HEK293 (cell line): ENCODE results near the gene MSI2.
A peak's percentile ranks its signal among the peaks of the same experiment; 100 is the strongest.

Source experiments
- CTCF ChIA-PET: fragments of 350-600 bp; formaldehyde crosslinking; extraction: SDS; loops from one replicate; lab custom pipeline; 2021; ENCODE audit warnings: antibody characterized with exemption; lab: Yijun Ruan, JAX
- POLR2A ChIA-PET: fragments of 300-600 bp; formaldehyde crosslinking; extraction: SDS; loops from one replicate; lab custom pipeline; 2020; ENCODE audit warnings: antibody characterized with exemption, inconsistent platforms; lab: Yijun Ruan, JAX
- H3K27ac ChIP-seq: fragments of 200-500 bp; sonication (Bioruptor generic); 2 replicates; pipeline ENCODE4 v1.5.1; 2014; ENCODE audit warnings: low read depth, low read length, control low read depth, inconsistent platforms; ENCODE audit errors: extremely low read depth
- H3K36me3 ChIP-seq, 2 experiments: fragments of 200-500 bp in 1 of 2; sonication (Bioruptor generic) in 1 of 2; 1 replicate in 1 of 2; 2 replicates in 1 of 2; pipeline ENCODE4 v1.5.1; 2014 to 2017; ENCODE audit warnings: inconsistent platforms in 2 of 2, low read length in 2 of 2; ENCODE audit not compliant: control insufficient read depth in 2 of 2, insufficient read depth in 1 of 2
- H3K4me1 ChIP-seq: fragments of 200-500 bp; sonication (Bioruptor generic); 2 replicates; pipeline ENCODE4 v1.5.1; 2014; ENCODE audit warnings: mild to moderate bottlenecking, low read length, inconsistent platforms; ENCODE audit not compliant: control insufficient read depth, insufficient read depth
- H3K4me3 ChIP-seq: 2 replicates; pipeline ENCODE4 v1.5.1; 2011; ENCODE audit warnings: low read depth, mild to moderate bottlenecking, control low read depth, low read length, moderate library complexity
- H3K9me3 ChIP-seq: fragments of 200-500 bp; sonication (Bioruptor generic); 2 replicates; pipeline ENCODE4 v1.5.1; 2014; ENCODE audit warnings: low read depth, low read length, inconsistent platforms; ENCODE audit not compliant: control insufficient read depth, insufficient read depth
- BCL11A ChIP-seq: fragments of 450-650 bp; formaldehyde crosslinking; IDR thresholded peaks from 2 replicates; pipeline ENCODE4 v1.5.1; 2016; ENCODE audit warnings: low read depth, missing biosample characterization, missing genetic modification characterization
- EGR2 ChIP-seq: fragments of 450-650 bp; formaldehyde crosslinking; IDR thresholded peaks from 2 replicates; pipeline ENCODE4 v1.5.1; 2016; ENCODE audit warnings: low read depth, missing biosample characterization, missing genetic modification characterization
- GFI1B ChIP-seq: fragments of 450-650 bp; formaldehyde crosslinking; IDR thresholded peaks from 2 replicates; pipeline ENCODE4 v1.5.1; 2016; ENCODE audit warnings: missing biosample characterization, missing genetic modification characterization
- PATZ1 ChIP-seq: fragments of 450-650 bp; formaldehyde crosslinking; IDR thresholded peaks from 2 replicates; pipeline ENCODE4 v1.5.1; 2016; ENCODE audit warnings: missing biosample characterization, missing genetic modification characterization
- PRDM2 ChIP-seq: fragments of 450-650 bp; formaldehyde crosslinking; IDR thresholded peaks from 2 replicates; pipeline ENCODE4 v1.5.1; 2016; ENCODE audit warnings: missing biosample characterization, missing genetic modification characterization, borderline replicate concordance
- SETDB1 ChIP-seq: IDR thresholded peaks from one replicate; pipeline ENCODE4 v1.6.1; 2017; ENCODE audit warnings: mild to moderate bottlenecking, low read length, moderate library complexity, mixed read lengths; ENCODE audit not compliant: insufficient read length
- ZBTB26 ChIP-seq: fragments of 450-650 bp; formaldehyde crosslinking; optimal IDR thresholded peaks from 2 replicates; pipeline ENCODE3; 2016; ENCODE audit warnings: missing biosample characterization, mild to moderate bottlenecking, missing genetic modification characterization
- ZBTB49 ChIP-seq: fragments of 450-650 bp; formaldehyde crosslinking; IDR thresholded peaks from 2 replicates; pipeline ENCODE4 v1.5.1; 2016; ENCODE audit warnings: missing biosample characterization, missing genetic modification characterization, low read depth
- ZFHX2 ChIP-seq: fragments of 450-650 bp; formaldehyde crosslinking; conservative IDR thresholded peaks from 2 replicates; pipeline ENCODE4 v1.5.1; 2016; ENCODE audit warnings: missing biosample characterization, missing genetic modification characterization
- ZIC2 ChIP-seq: fragments of 450-650 bp; formaldehyde crosslinking; IDR thresholded peaks from 2 replicates; pipeline ENCODE4 v1.5.1; 2016; ENCODE audit warnings: missing biosample characterization, missing genetic modification characterization
- ZNF132 ChIP-seq: fragments of 450-650 bp; formaldehyde crosslinking; IDR thresholded peaks from 2 replicates; pipeline ENCODE4 v1.5.1; 2017; ENCODE audit warnings: missing biosample characterization, missing genetic modification characterization, borderline replicate concordance
- ZNF223 ChIP-seq: fragments of 450-650 bp; formaldehyde crosslinking; IDR thresholded peaks from 2 replicates; pipeline ENCODE4 v1.5.1; 2016; ENCODE audit warnings: missing biosample characterization, missing genetic modification characterization
- ZNF302 ChIP-seq: fragments of 450-650 bp; formaldehyde crosslinking; IDR thresholded peaks from 2 replicates; pipeline ENCODE4 v1.5.1; 2016; ENCODE audit warnings: missing biosample characterization, missing genetic modification characterization, low read depth
- ZNF341 ChIP-seq: fragments of 450-650 bp; formaldehyde crosslinking; IDR thresholded peaks from 2 replicates; pipeline ENCODE4; 2016; ENCODE audit warnings: low read depth, missing biosample characterization, missing genetic modification characterization
- ZNF394 ChIP-seq: fragments of 450-650 bp; formaldehyde crosslinking; IDR thresholded peaks from 2 replicates; pipeline ENCODE4 v1.5.1; 2016; ENCODE audit warnings: missing biosample characterization, missing genetic modification characterization, mild to moderate bottlenecking, moderate library complexity, borderline replicate concordance
- ZNF548 ChIP-seq: fragments of 450-650 bp; formaldehyde crosslinking; IDR thresholded peaks from 2 replicates; pipeline ENCODE4 v1.5.1; 2016; ENCODE audit warnings: missing biosample characterization, missing genetic modification characterization
- ZNF561 ChIP-seq: fragments of 450-650 bp; IDR thresholded peaks from 2 replicates; pipeline ENCODE4 v1.5.1; 2018; ENCODE audit warnings: missing biosample characterization, missing genetic modification characterization, borderline replicate concordance
- ZNF785 ChIP-seq: fragments of 450-650 bp; formaldehyde crosslinking; IDR thresholded peaks from 2 replicates; pipeline ENCODE4 v1.5.1; 2016; ENCODE audit warnings: missing biosample characterization, missing genetic modification characterization

MSI2 gene

GRCh38 chr17:57531078-57531477 lies 274.8 kb downstream of the MSI2 start (continued):
- TF ChIP-seq ZNF132 (tag by site-specific recombination), result no peak

- ChIA-PET POLR2A (no interaction called here), CTCF (interaction anchor here (0.6 to 0.7 kb wide), 3 partner anchors 10 to 190 kb away, joined by 3 to 6 read pairs (median 4); no protein-coding TSS in a partner anchor)
- peaks cover 0 to 4% of the 10 kb centered on the region in 2 experiments; a peak in 1 of 3 replicates for H3K36me3 ChIP-seq
- peak; percentile 95 for TF ChIP-seq EGR2 (tag by site-specific recombination)
- TF ChIP-seq ZNF394 (tag by site-specific recombination), result no peak
- TF ChIP-seq ZIC2 (tag by site-specific recombination), result peak; percentile 48
- no peak for TF ChIP-seq SETDB1
- peak; percentile 96 for TF ChIP-seq ZFHX2
- 0 out of 2 replicates have a peak, but pooled peaks have one; percentile 17 for TF ChIP-seq ZNF341 (tag by site-specific recombination)
- no peak for TF ChIP-seq BCL11A (tag by site-specific recombination)
- TF ChIP-seq ZNF561 (tag by site-specific recombination), result no peak
- H3K4me3 ChIP-seq, result no peak overlapping the region
- H3K9me3 ChIP-seq, result no peaks in the 10 kb centered on the region
- peaks cover 32% of the 10 kb centered on the region for H3K4me1 ChIP-seq
- H3K27ac ChIP-seq, result no peak overlapping the region
Observed at GRCh38 chr17:57531648-57532504, 275.6 kb downstream of the MSI2 start.

- Histone ChIP-seq H3K4me1 (peaks cover 37% of the 10 kb centered on the region), H3K4me3 (no peak overlapping the region), H3K27ac (no peak overlapping the region), H3K9me3 (no peaks in the 10 kb centered on the region), H3K36me3 (peaks cover 0 to 4% of the 10 kb centered on the region in 2 experiments; a peak in 1 of 3 replicates)
- CTCF ChIA-PET, result interaction anchor here (0.6 kb wide), 1 partner anchor 191 kb away, joined by 6 read pairs; no protein-coding TSS in a partner anchor
- POLR2A ChIA-PET, result no interaction called here
- TF ChIP-seq GFI1B (tag by site-specific recombination), result no peak
- TF ChIP-seq ZNF785 (tag by site-specific recombination), result no peak
- TF ChIP-seq ZNF394 (tag by site-specific recombination), result no peak
- TF ChIP-seq EGR2 (tag by site-specific recombination), result no peak
- TF ChIP-seq ZBTB49 (tag by site-specific recombination), result no peak
- no peak for TF ChIP-seq ZNF223 (tag by site-specific recombination)
- no peak for TF ChIP-seq PATZ1
- no peak for TF ChIP-seq ZNF548 (tag by site-specific recombination)
- TF ChIP-seq ZNF302, result no peak
- no peak for TF ChIP-seq ZBTB26 (tag by site-specific recombination)
- TF ChIP-seq PRDM2, result no peak
Observed at GRCh38 chr17:57532556-57532955, 276.2 kb downstream of the MSI2 start.
